Loucy (cell line): Measurements from ENCODE around the gene TMEM259.

Source experiments
- EZH2phosphoT487 ChIP-seq: fragments of 200-600 bp; IDR thresholded peaks from 2 replicates; pipeline ENCODE4 v1.6.1; 2018; ENCODE audit warnings: antibody characterized with exemption, mild to moderate bottlenecking, moderate library complexity, borderline replicate concordance
- TF ChIP-seq, protein P1 (sequence below): fragments of 200-600 bp; sonication (generic); conservative IDR thresholded peaks from 2 replicates; pipeline ENCODE4 v1.5.1; 2014; ENCODE audit warnings: mild to moderate bottlenecking, antibody characterized with exemption, low read length

DNA sequence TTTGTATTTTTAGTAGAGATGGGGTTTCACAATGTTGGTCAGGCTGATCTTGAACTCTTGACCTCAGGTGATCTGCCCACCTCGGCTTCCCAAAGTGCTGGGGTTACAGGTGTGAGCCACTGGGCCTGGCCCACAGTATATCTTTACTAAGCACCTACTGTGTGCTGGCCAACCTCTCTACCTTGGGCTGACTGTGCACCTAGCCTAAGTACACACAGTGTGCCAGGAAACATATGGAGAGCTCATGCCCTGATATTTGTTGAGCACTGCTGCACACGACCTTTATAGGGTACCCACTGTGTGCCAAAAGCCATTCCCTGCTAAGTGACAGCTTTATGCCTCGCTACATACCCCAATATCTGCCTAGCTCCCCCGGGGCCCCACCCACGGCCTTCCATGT lies 39.8 kb upstream of the TMEM259 start:
- TF ChIP-seq, protein P1, sequence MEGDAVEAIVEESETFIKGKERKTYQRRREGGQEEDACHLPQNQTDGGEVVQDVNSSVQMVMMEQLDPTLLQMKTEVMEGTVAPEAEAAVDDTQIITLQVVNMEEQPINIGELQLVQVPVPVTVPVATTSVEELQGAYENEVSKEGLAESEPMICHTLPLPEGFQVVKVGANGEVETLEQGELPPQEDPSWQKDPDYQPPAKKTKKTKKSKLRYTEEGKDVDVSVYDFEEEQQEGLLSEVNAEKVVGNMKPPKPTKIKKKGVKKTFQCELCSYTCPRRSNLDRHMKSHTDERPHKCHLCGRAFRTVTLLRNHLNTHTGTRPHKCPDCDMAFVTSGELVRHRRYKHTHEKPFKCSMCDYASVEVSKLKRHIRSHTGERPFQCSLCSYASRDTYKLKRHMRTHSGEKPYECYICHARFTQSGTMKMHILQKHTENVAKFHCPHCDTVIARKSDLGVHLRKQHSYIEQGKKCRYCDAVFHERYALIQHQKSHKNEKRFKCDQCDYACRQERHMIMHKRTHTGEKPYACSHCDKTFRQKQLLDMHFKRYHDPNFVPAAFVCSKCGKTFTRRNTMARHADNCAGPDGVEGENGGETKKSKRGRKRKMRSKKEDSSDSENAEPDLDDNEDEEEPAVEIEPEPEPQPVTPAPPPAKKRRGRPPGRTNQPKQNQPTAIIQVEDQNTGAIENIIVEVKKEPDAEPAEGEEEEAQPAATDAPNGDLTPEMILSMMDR, result no peak
- no peak for TF ChIP-seq EZH2phosphoT487
